HG02973 (cell line): Measurements from ENCODE around the gene ISL2.

Source experiments
- ATAC-seq: cut with Tn5 transposase; IDR thresholded peaks from one replicate; pipeline ENCODE4 v1.9.1; 2021; ENCODE audit warnings: moderate library complexity; ENCODE audit not compliant: unreplicated experiment

The ISL2 gene

GRCh38 chr15:76368122-76368621 lies 31.6 kb downstream of the ISL2 start:
- no peak for ATAC-seq

GRCh38 chr15:76376029-76376428 lies 39.5 kb downstream of the ISL2 start:
- no peak for ATAC-seq

GRCh38 chr15:76376816-76377215 lies 40.2 kb downstream of the ISL2 start:
- no peak for ATAC-seq

GRCh38 chr15:76377217-76377616 lies 40.6 kb downstream of the ISL2 start:
- no peak for ATAC-seq

- ATAC-seq: no peak
Observed at GRCh38 chr15:76377751-76378150, 41.2 kb downstream of the ISL2 start.

- ATAC-seq: no peak
Observed at GRCh38 chr15:76378691-76379090, 42.1 kb downstream of the ISL2 start.

- no peak for ATAC-seq
Observed at GRCh38 chr15:76380249-76380648, 43.7 kb downstream of the ISL2 start.

GRCh38 chr15:76381366-76381765 lies 44.8 kb downstream of the ISL2 start:
- no peak for ATAC-seq

- no peak for ATAC-seq
Observed at GRCh38 chr15:76382987-76383728, 46.6 kb downstream of the ISL2 start.

- no peak for ATAC-seq
Observed at GRCh38 chr15:76384409-76384808, 47.8 kb downstream of the ISL2 start.

- ATAC-seq: no peak
Observed at GRCh38 chr15:76386178-76386577, 49.6 kb downstream of the ISL2 start.

- ATAC-seq: no peak
Observed at GRCh38 chr15:76386926-76387325, 50.4 kb downstream of the ISL2 start.

GRCh38 chr15:76390571-76390970 lies 54.0 kb downstream of the ISL2 start:
- no peak for ATAC-seq

GRCh38 chr15:76391309-76391708 lies 54.7 kb downstream of the ISL2 start:
- no peak for ATAC-seq

GRCh38 chr15:76391847-76392246 lies 55.3 kb downstream of the ISL2 start:
- ATAC-seq: no peak
